ENCODE results near the gene JKAMP.
"Not testable (repeated sequence)": the region's sequence is repeated elsewhere in the genome, so short reads cannot be mapped to it uniquely, and the experiment has no call there.

JKAMP gene

GRCh38 chr14:59483819-59484638 is at the start of gene JKAMP, which contains the start of gene L3HYPDH:
Gene JKAMP, plus strand, starts transcription at chr14:59484517. Its CDS starts 73 bp downstream, at chr14:59484590.
Gene L3HYPDH, minus strand, starts transcription at chr14:59484408. Its CDS starts 92 bp downstream, at chr14:59484316.
- DNase-seq (ENCODE audit: low spot score): peak; percentile 95

GRCh38 chr14:59435101-59435500 is 49.2 kb upstream of the JKAMP start:
- no peak for DNase-seq (ENCODE audit: low spot score)

- DNase-seq (ENCODE audit: low spot score): no peak
Measured at GRCh38 chr14:59435987-59436386, 48.3 kb upstream of the JKAMP start.

- no peak for DNase-seq (ENCODE audit: low spot score)
Measured at GRCh38 chr14:59438195-59438647, 46.1 kb upstream of the JKAMP start.

- no peak for DNase-seq (ENCODE audit: low spot score)
Measured at GRCh38 chr14:59439256-59439965, 44.9 kb upstream of the JKAMP start.

GRCh38 chr14:59448673-59449072 is 35.6 kb upstream of the JKAMP start:
- not testable (repeated sequence) for DNase-seq (ENCODE audit: low spot score)

- DNase-seq (ENCODE audit: low spot score): no peak
Measured at GRCh38 chr14:59450716-59451115, 33.6 kb upstream of the JKAMP start.

- DNase-seq (ENCODE audit: low spot score): no peak
Measured at GRCh38 chr14:59451849-59452248, 32.5 kb upstream of the JKAMP start.

- peak; percentile 11 for DNase-seq (ENCODE audit: low spot score)
Measured at GRCh38 chr14:59454139-59454538, 30.2 kb upstream of the JKAMP start.

- DNase-seq (ENCODE audit: low spot score): no peak
Measured at GRCh38 chr14:59455411-59455810, 28.9 kb upstream of the JKAMP start.

- DNase-seq (ENCODE audit: low spot score): no peak
Measured at GRCh38 chr14:59458486-59458885, 25.8 kb upstream of the JKAMP start.

- no peak for DNase-seq (ENCODE audit: low spot score)
Measured at GRCh38 chr14:59460378-59460777, 23.9 kb upstream of the JKAMP start.

GRCh38 chr14:59461891-59462290 is 22.4 kb upstream of the JKAMP start:
- DNase-seq (ENCODE audit: low spot score): no peak

GRCh38 chr14:59463787-59464485 is 20.4 kb upstream of the JKAMP start:
- no peak for DNase-seq (ENCODE audit: low spot score)

GRCh38 chr14:59464486-59465315 is 19.6 kb upstream of the JKAMP start:
- DNase-seq (ENCODE audit: low spot score): peak; percentile 41

GRCh38 chr14:59465316-59466135 is 18.8 kb upstream of the JKAMP start, which contains the start of gene GPR135:
Gene GPR135, minus strand, starts transcription at chr14:59465380. Its CDS starts 154 bp downstream, at chr14:59465226.
- DNase-seq (ENCODE audit: low spot score): peak; percentile 37

GRCh38 chr14:59474172-59474571 is 10.1 kb upstream of the JKAMP start:
- DNase-seq (ENCODE audit: low spot score): no peak

- DNase-seq (ENCODE audit: low spot score): no peak
Measured at GRCh38 chr14:59475709-59476108, 8.6 kb upstream of the JKAMP start.

- no peak for DNase-seq (ENCODE audit: low spot score)
Measured at GRCh38 chr14:59478540-59478939, 5.8 kb upstream of the JKAMP start.

- DNase-seq (ENCODE audit: low spot score): no peak
Measured at GRCh38 chr14:59480166-59480565, 4.2 kb upstream of the JKAMP start.

- DNase-seq (ENCODE audit: low spot score): no peak
Measured at GRCh38 chr14:59481407-59481806, 2.9 kb upstream of the JKAMP start.

Measured in globus pallidus (tissue), 1 donor.